H9 (cell line): ENCODE results near the gene ASPG. TPM values are rescaled to one million over a fixed set of nuclear protein-coding genes. Genes with fewer than 3 reads are reported as not detected.

Experiments used
- DNase-seq: peaks from one replicate; pipeline ENCODE4 v3.0.0-alpha.2; 2017
- H2AFZ ChIP-seq: one replicate; pipeline ENCODE4 v1.6.1; 2013; ENCODE audit warnings: mild to moderate bottlenecking, low read length, control low read depth, moderate library complexity
- H2AK5ac ChIP-seq: 2 replicates; pipeline ENCODE4 v1.6.1; 2013; ENCODE audit warnings: low read length, control low read depth, mixed read lengths; ENCODE audit not compliant: insufficient read length
- H2BK120ac ChIP-seq: one replicate; pipeline ENCODE4 v1.6.1; 2013; ENCODE audit warnings: low read depth, mild to moderate bottlenecking, low read length, control low read depth, inconsistent platforms; ENCODE audit not compliant: poor library complexity, severe bottlenecking
- H2BK12ac ChIP-seq: 2 replicates; pipeline ENCODE4 v1.6.1; 2013; ENCODE audit warnings: low read length, control low read depth, mixed read lengths, low read depth; ENCODE audit not compliant: insufficient read length
- H2BK15ac ChIP-seq: 2 replicates; pipeline ENCODE4 v1.6.1; 2013; ENCODE audit warnings: low read depth, low read length, control low read depth
- H2BK20ac ChIP-seq: one replicate; pipeline ENCODE4 v1.6.1; 2013; ENCODE audit warnings: low read depth, mild to moderate bottlenecking, low read length, control low read depth, inconsistent platforms; ENCODE audit not compliant: poor library complexity, severe bottlenecking
- H2BK5ac ChIP-seq: 2 replicates; pipeline ENCODE4 v1.6.1; 2013; ENCODE audit warnings: low read length, control low read depth, mixed read lengths; ENCODE audit not compliant: insufficient read length
- H3K14ac ChIP-seq: 2 replicates; pipeline ENCODE4 v1.6.1; 2013; ENCODE audit warnings: low read length, control low read depth; ENCODE audit not compliant: insufficient read depth
- H3K18ac ChIP-seq: 2 replicates; pipeline ENCODE4 v1.6.1; 2013; ENCODE audit warnings: low read depth, mild to moderate bottlenecking, mixed read lengths, low read length, control low read depth; ENCODE audit not compliant: insufficient read length
- H3K23ac ChIP-seq: 2 replicates; pipeline ENCODE4 v1.6.1; 2013; ENCODE audit warnings: low read length, control low read depth, mixed read lengths, low read depth; ENCODE audit not compliant: insufficient read length
- H3K23me2 ChIP-seq: 2 replicates; pipeline ENCODE4 v1.6.1; 2013; ENCODE audit warnings: low read depth, mild to moderate bottlenecking, mixed read lengths, low read length, control low read depth; ENCODE audit not compliant: insufficient read length, poor library complexity, severe bottlenecking
- H3K27ac ChIP-seq: 2 replicates; pipeline ENCODE4 v1.5.1; 2013; ENCODE audit warnings: low read length, control low read depth, mixed read lengths, low read depth; ENCODE audit not compliant: insufficient read length
- H3K27me3 ChIP-seq: 2 replicates; pipeline ENCODE4 v1.6.1; 2013; ENCODE audit warnings: low read length, control low read depth, inconsistent platforms; ENCODE audit not compliant: insufficient read depth
- H3K4ac ChIP-seq: 2 replicates; pipeline ENCODE4 v1.6.1; 2013; ENCODE audit warnings: low read depth, mild to moderate bottlenecking, control low read depth, inconsistent platforms, low read length, moderate library complexity
- H3K4me1 ChIP-seq: 2 replicates; pipeline ENCODE4 v1.6.1; 2013; ENCODE audit warnings: low read length, control low read depth, inconsistent platforms; ENCODE audit not compliant: insufficient read depth
- H3K4me2 ChIP-seq: 2 replicates; pipeline ENCODE4 v1.6.1; 2013; ENCODE audit warnings: low read length, control low read depth, mixed read lengths; ENCODE audit not compliant: insufficient read length, insufficient read depth
- H3K56ac ChIP-seq: 2 replicates; pipeline ENCODE4 v1.6.1; 2013; ENCODE audit warnings: low read depth, mild to moderate bottlenecking, mixed read lengths, low read length, control low read depth; ENCODE audit not compliant: insufficient read length
- H3K79me1 ChIP-seq: 2 replicates; pipeline ENCODE4 v1.6.1; 2013; ENCODE audit warnings: low read depth, mild to moderate bottlenecking, moderate library complexity, low read length, control low read depth, inconsistent platforms; ENCODE audit not compliant: insufficient read depth, poor library complexity, severe bottlenecking
- H3K79me2 ChIP-seq: 2 replicates; pipeline ENCODE4 v1.6.1; 2013; ENCODE audit warnings: low read length, control low read depth, inconsistent platforms; ENCODE audit not compliant: insufficient read depth
- H3K9ac ChIP-seq: 2 replicates; pipeline ENCODE4 v1.6.1; 2013; ENCODE audit warnings: low read length, control low read depth, mixed read lengths; ENCODE audit not compliant: insufficient read length; ENCODE audit errors: extremely low read depth
- H3K9me3 ChIP-seq: one replicate; pipeline ENCODE4 v1.6.1; 2013; ENCODE audit warnings: low read depth, low read length, inconsistent platforms; ENCODE audit not compliant: control insufficient read depth
- H3T11ph ChIP-seq: one replicate; pipeline ENCODE4 v1.6.1; 2013; ENCODE audit warnings: mild to moderate bottlenecking, low read length, control low read depth, inconsistent platforms
- H4K20me1 ChIP-seq: one replicate; pipeline ENCODE4 v1.6.1; 2013; ENCODE audit not compliant: control insufficient read depth, insufficient read length, insufficient read depth
- H4K5ac ChIP-seq: 2 replicates; pipeline ENCODE4 v1.6.1; 2013; ENCODE audit warnings: low read depth, mild to moderate bottlenecking, mixed read lengths, low read length, control low read depth; ENCODE audit not compliant: insufficient read length
- H4K8ac ChIP-seq: replicated peaks from 2 replicates; pipeline ENCODE4 v1.6.1; 2013; ENCODE audit warnings: low read length, control low read depth, mixed read lengths, low read depth; ENCODE audit not compliant: insufficient read length
- H4K91ac ChIP-seq: 2 replicates; pipeline ENCODE4 v1.6.1; 2013; ENCODE audit warnings: low read depth, mild to moderate bottlenecking, moderate library complexity, mixed read lengths, low read length, control low read depth; ENCODE audit not compliant: insufficient read length
- H3K27ac Mint-ChIP-seq, 3 experiments: 2 replicates in 2 of 3; 3 replicates in 1 of 3; pipeline ENCODE4 v1.8.0; 2020 to 2021; ENCODE audit warnings: mixed read lengths in 3 of 3, mild to moderate bottlenecking in 1 of 3, moderate library complexity in 1 of 3
- H3K27me3 Mint-ChIP-seq: 2 replicates; pipeline ENCODE4 v1.8.0; 2021; ENCODE audit warnings: low read depth, mild to moderate bottlenecking, moderate library complexity, mixed read lengths
- H3K36me3 Mint-ChIP-seq, 3 experiments: 2 replicates in 2 of 3; 3 replicates in 1 of 3; pipeline ENCODE4 v1.8.0; 2020 to 2021; ENCODE audit warnings: low read depth in 3 of 3, mixed read lengths in 3 of 3; ENCODE audit not compliant: insufficient read depth in 1 of 3
- H3K4me1 Mint-ChIP-seq, 2 experiments: 2 replicates each; pipeline ENCODE4 v1.8.0; 2020; ENCODE audit warnings: mixed read lengths in 2 of 2
- H3K4me3 Mint-ChIP-seq, 2 experiments: 2 replicates in 1 of 2; 3 replicates in 1 of 2; pipeline ENCODE4 v1.8.0; 2020 to 2021; ENCODE audit warnings: mild to moderate bottlenecking in 2 of 2, mixed read lengths in 2 of 2, moderate library complexity in 1 of 2
- H3K9me3 Mint-ChIP-seq, 2 experiments: 2 replicates in 1 of 2; 3 replicates in 1 of 2; pipeline ENCODE4 v1.8.0; 2020; ENCODE audit warnings: mild to moderate bottlenecking in 2 of 2, mixed read lengths in 2 of 2, moderate library complexity in 1 of 2
- WGBS: extraction: QIAGEN DNeasy Blood & Tissue Kit; methylation state at CpG from one replicate; pipeline ENCODE4 v1.1.7; 2013; ENCODE audit warnings: missing lambda C conversion rate, low lambda C conversion rate, mixed read lengths; ENCODE audit not compliant: insufficient read length; ENCODE audit errors: extremely low coverage; 5-methylcytosine and 5-hydroxymethylcytosine counted together
- total RNA-seq: library from RNA; stranded (reverse); gene quantifications from 2 replicates; pipeline ENCODE4 v1.2.1, GENCODE V29; 2021
- TF ChIP-seq, protein P1 (sequence below): fragments of 200-600 bp; sonication (generic); conservative IDR thresholded peaks from 3 replicates; pipeline ENCODE4 v1.8.0; 2021; ENCODE audit warnings: antibody characterized with exemption, mild to moderate bottlenecking

Gene ASPG
- total RNA-seq, 1 experiment from 2014 or later = 0.33 TPM

DNA sequence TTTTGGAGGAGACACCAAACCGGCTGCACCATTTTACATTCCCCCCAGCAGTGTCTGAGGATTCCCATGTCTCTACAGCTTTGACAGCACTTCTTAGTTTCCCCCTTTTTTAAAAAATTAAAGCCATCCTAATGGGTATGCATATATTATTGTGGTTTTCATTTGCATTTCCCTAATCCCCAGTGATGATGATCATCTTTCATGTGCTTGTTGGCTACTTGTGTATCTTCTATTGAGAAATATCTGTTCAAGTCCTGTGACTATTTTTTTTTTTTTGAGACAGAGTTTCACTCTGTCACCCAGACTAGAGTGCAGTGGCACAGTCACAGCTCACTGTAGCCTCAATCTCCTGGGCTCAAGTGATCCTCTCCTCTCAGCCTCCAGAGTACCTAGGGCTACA lies 23.2 kb upstream of the ASPG start:
- Mint-ChIP-seq H3K27me3 (peaks cover 23% of the 10 kb centered on the region), H3K36me3 (peaks cover 1 to 11% (median 4%) of the 10 kb centered on the region in 3 experiments; a peak in 4 of 7 replicates), H3K9me3 (peaks cover 27% of the 10 kb centered on the region in 2 experiments), H3K27ac (no peak overlapping the region), H3K4me3 (no peak overlapping the region), H3K4me1 (no peaks in the 10 kb centered on the region)
- H3K23ac ChIP-seq = no peak overlapping the region
- H2BK5ac ChIP-seq = no peak overlapping the region
- no peak overlapping the region for H4K5ac ChIP-seq
- H3K14ac ChIP-seq = no peak overlapping the region
- H3K27ac ChIP-seq = no peak overlapping the region
- no peak for DNase-seq
- H3K18ac ChIP-seq = no peak overlapping the region
- no peak overlapping the region for H4K8ac ChIP-seq
- H3K27me3 ChIP-seq = no peaks in the 10 kb centered on the region
- H4K20me1 ChIP-seq = no peaks in the 10 kb centered on the region
- no peak overlapping the region for H2AK5ac ChIP-seq
- no peak overlapping the region for H2AFZ ChIP-seq
- H3T11ph ChIP-seq = no peak overlapping the region
- H3K56ac ChIP-seq = no peak overlapping the region
- WGBS = no CpG with 5 or more reads among the region's 1 CpG
- no peak overlapping the region for H3K4ac ChIP-seq
- no peaks in the 10 kb centered on the region for H3K4me1 ChIP-seq
- no peak overlapping the region for H2BK12ac ChIP-seq
- no peak overlapping the region for H3K4me2 ChIP-seq
- no peak overlapping the region for H2BK20ac ChIP-seq
- no peaks in the 10 kb centered on the region for H3K9me3 ChIP-seq
- TF ChIP-seq, protein P1, sequence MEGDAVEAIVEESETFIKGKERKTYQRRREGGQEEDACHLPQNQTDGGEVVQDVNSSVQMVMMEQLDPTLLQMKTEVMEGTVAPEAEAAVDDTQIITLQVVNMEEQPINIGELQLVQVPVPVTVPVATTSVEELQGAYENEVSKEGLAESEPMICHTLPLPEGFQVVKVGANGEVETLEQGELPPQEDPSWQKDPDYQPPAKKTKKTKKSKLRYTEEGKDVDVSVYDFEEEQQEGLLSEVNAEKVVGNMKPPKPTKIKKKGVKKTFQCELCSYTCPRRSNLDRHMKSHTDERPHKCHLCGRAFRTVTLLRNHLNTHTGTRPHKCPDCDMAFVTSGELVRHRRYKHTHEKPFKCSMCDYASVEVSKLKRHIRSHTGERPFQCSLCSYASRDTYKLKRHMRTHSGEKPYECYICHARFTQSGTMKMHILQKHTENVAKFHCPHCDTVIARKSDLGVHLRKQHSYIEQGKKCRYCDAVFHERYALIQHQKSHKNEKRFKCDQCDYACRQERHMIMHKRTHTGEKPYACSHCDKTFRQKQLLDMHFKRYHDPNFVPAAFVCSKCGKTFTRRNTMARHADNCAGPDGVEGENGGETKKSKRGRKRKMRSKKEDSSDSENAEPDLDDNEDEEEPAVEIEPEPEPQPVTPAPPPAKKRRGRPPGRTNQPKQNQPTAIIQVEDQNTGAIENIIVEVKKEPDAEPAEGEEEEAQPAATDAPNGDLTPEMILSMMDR = no peak
- H2BK120ac ChIP-seq = no peak overlapping the region
- no peaks in the 10 kb centered on the region for H3K79me2 ChIP-seq
- H3K9ac ChIP-seq = no peak overlapping the region
- no peak overlapping the region for H4K91ac ChIP-seq
- H2BK15ac ChIP-seq = no peak overlapping the region
- H3K23me2 ChIP-seq = peaks cover 3% of the 10 kb centered on the region
- no peaks in the 10 kb centered on the region for H3K79me1 ChIP-seq
